Measurements from ENCODE around the gene PCSK4. TPM values are rescaled to one million over a fixed set of nuclear protein-coding genes. Genes with fewer than 3 reads are reported as not detected.

Gene PCSK4
- total RNA-seq, 1 experiment from 2014 or later, result 11.1 TPM

GRCh38 chr19:1534972-1535371 lies 44.8 kb upstream of the PCSK4 start:
- Histone ChIP-seq H3K79me2 (ENCODE audit: insufficient read depth, low read length) (no peaks in the 10 kb centered on the region), H3K9ac (ENCODE audit: low read length) (no peak overlapping the region), H3K4me3 (replicated peaks in 1 of 2; ENCODE audit: low read depth in 1 of 2, low read length in 2 of 2) (no peak overlapping the region), H3K27me3 (ENCODE audit: insufficient read depth, low read length) (no peaks in the 10 kb centered on the region), H3K27ac (ENCODE audit: low read depth, low read length) (no peak overlapping the region), H3K4me1 (ENCODE audit: control insufficient read depth in 1 of 2, insufficient read depth in 2 of 2, low read length in 2 of 2) (no peaks in the 10 kb centered on the region), H3K36me3 (ENCODE audit: control insufficient read depth in 1 of 2, insufficient read depth in 2 of 2, low read length in 2 of 2) (no peaks in the 10 kb centered on the region), H2AFZ (ENCODE audit: low read depth, low read length, poor library complexity, severe bottlenecking) (no peak overlapping the region), H3K4me2 (ENCODE audit: low read length) (no peak overlapping the region), H3K9me2 (ENCODE audit: insufficient read depth) (no peaks in the 10 kb centered on the region), H4K20me1 (ENCODE audit: insufficient read depth) (no peaks in the 10 kb centered on the region), H3K9me3 (ENCODE audit: control insufficient read depth in 1 of 2, insufficient read depth in 1 of 2, low read depth in 1 of 2, low read length in 2 of 2) (no peaks in the 10 kb centered on the region)
- ChIA-PET POLR2A (no interaction called here), CTCF (no interaction called here), RAD21 (ENCODE audit: low non-redundant PET in 1 of 2, low total read pairs in 2 of 2, uncharacterized antibody in 2 of 2, unreplicated experiment in 2 of 2) (no interaction called here)
- intact Hi-C loops (cut with micrococcal nuclease), result no loop called here
- ATAC-seq (no peak), DNase-seq (ENCODE audit: low read depth, low spot score) (no peak)
- no TSS peak for BruUV-seq (replicated peaks)
- TF ChIP-seq ATF3 (IDR thresholded peaks at IDR 0.05), result no peak
- no peak for TF ChIP-seq YY1 (IDR thresholded peaks at IDR 0.05; ENCODE audit: extremely low read depth, insufficient replicate concordance, low read depth, low read length)

GRCh38 chr19:1533510-1534150 lies 43.5 kb upstream of the PCSK4 start:
- H3K9ac ChIP-seq (ENCODE audit: low read length), result no peak overlapping the region
- H3K4me3 ChIP-seq (replicated peaks in 1 of 2; ENCODE audit: low read depth in 1 of 2, low read length in 2 of 2), result no peak overlapping the region
- H3K79me2 ChIP-seq (ENCODE audit: insufficient read depth, low read length), result no peaks in the 10 kb centered on the region
- H3K9me2 ChIP-seq (ENCODE audit: insufficient read depth), result no peaks in the 10 kb centered on the region
- ChIA-PET POLR2A (no interaction called here), RAD21 (ENCODE audit: low non-redundant PET in 1 of 2, low total read pairs in 2 of 2, uncharacterized antibody in 2 of 2, unreplicated experiment in 2 of 2) (no interaction called here), CTCF (no interaction called here)
- TF ChIP-seq SIN3A (IDR thresholded peaks at IDR 0.05; ENCODE audit: low read depth), result no peak
- no peak for TF ChIP-seq EGR1 (IDR thresholded peaks at IDR 0.05; ENCODE audit: low read depth)
- H3K4me1 ChIP-seq (ENCODE audit: control insufficient read depth in 1 of 2, insufficient read depth in 2 of 2, low read length in 2 of 2), result no peaks in the 10 kb centered on the region
- H4K20me1 ChIP-seq (ENCODE audit: insufficient read depth), result no peaks in the 10 kb centered on the region
- no peak overlapping the region for H3K4me2 ChIP-seq (ENCODE audit: low read length)
- intact Hi-C loops (cut with micrococcal nuclease), result no loop called here
- no peaks in the 10 kb centered on the region for H3K9me3 ChIP-seq (ENCODE audit: control insufficient read depth in 1 of 2, insufficient read depth in 1 of 2, low read depth in 1 of 2, low read length in 2 of 2)
- no peaks in the 10 kb centered on the region for H3K36me3 ChIP-seq (ENCODE audit: control insufficient read depth in 1 of 2, insufficient read depth in 2 of 2, low read length in 2 of 2)
- DNase-seq (ENCODE audit: low read depth, low spot score), result no peak
- H3K27ac ChIP-seq (ENCODE audit: low read depth, low read length), result no peak overlapping the region
- BruUV-seq (replicated peaks), result no TSS peak
- no peak overlapping the region for H2AFZ ChIP-seq (ENCODE audit: low read depth, low read length, poor library complexity, severe bottlenecking)
- ATAC-seq, result no peak
- H3K27me3 ChIP-seq (ENCODE audit: insufficient read depth, low read length), result no peaks in the 10 kb centered on the region
